H1 (cell line): ENCODE results near the gene CELF3. TPM values are rescaled to one million over a fixed set of nuclear protein-coding genes. Genes with fewer than 3 reads are reported as not detected.

Experiments used
- CHD7 ChIP-seq: fragments of 300-600 bp; sonication (generic); IDR thresholded peaks from 2 replicates; pipeline ENCODE4 v1.7.1; 2012; ENCODE audit warnings: low read length, moderate library complexity, mild to moderate bottlenecking, inconsistent platforms; ENCODE audit not compliant: insufficient replicate concordance
- HDAC6 ChIP-seq: IDR thresholded peaks from one replicate; pipeline ENCODE4 v1.7.1; 2012; ENCODE audit warnings: low read depth, mild to moderate bottlenecking, inconsistent platforms, low read length, moderate library complexity
- SIN3A ChIP-seq, 2 experiments: IDR thresholded peaks in 1 of 2; conservative IDR thresholded peaks in 1 of 2; 2 replicates each; pipeline ENCODE4 v1.6.1; 2011 to 2012; ENCODE audit warnings: low read length in 2 of 2, improper control_type of control experiment in 1 of 2, low read depth in 1 of 2, mild to moderate bottlenecking in 1 of 2
- polyA plus RNA-seq, 7 experiments: library from polyadenylated mRNA; depleted of rRNA in 3 of 7; stranded (reverse) in 5 of 7; unstranded in 2 of 7; fragments of >200 nt in 5 of 7; fragments of 200-250 nt in 2 of 7; gene quantifications; 1 replicate in 5 of 7; 2 replicates in 1 of 7; 4 replicates in 1 of 7; pipeline versions ENCODE4 v1.2.1 to v1.2.3, GENCODE V29; 2011 to 2013; ENCODE audit warnings: missing spikeins in 2 of 7, mixed read lengths in 2 of 7
- total RNA-seq: library from RNA; stranded (reverse); fragmentation: NEBNext Ultra II Directional; extraction: Animal tissue kit (Norgen Biotek cat#: 25700); gene quantifications from 2 replicates; pipeline ENCODE4 v1.2.1, GENCODE V29; 2021

The CELF3 gene
- total and polyA plus RNA-seq, 2 of the 8 experiments (the other 6 are each of a cell fraction or from before 2014, with no cell fraction given): 0.34 to 1.2 TPM

- no peak for TF ChIP-seq CHD7
- no peak for TF ChIP-seq HDAC6
- TF ChIP-seq SIN3A (conservative IDR thresholded peaks at IDR 0.05 in 1 of 2, IDR thresholded peaks at IDR 0.05 in 1 of 2; ENCODE audit: low read depth in 1 of 2, low read length in 2 of 2): peak; percentile 40 to 83; a peak in 2 of 4 replicates
Measured at GRCh38 chr1:151714820-151715725, 1.5 kb downstream of the CELF3 start (continued).
